ENCODE results near the gene EYS.
"Not testable (repeated sequence)": the region's sequence is repeated elsewhere in the genome, so short reads cannot be mapped to it uniquely, and the experiment has no call there.

EYS gene

GRCh38 chr6:64046746-64047208, 1660.2 kb downstream of the EYS start:
- TF ChIP-seq CTCF (conservative IDR thresholded peaks at IDR 0.05), result no peak
- H3K27ac ChIP-seq, result no peak overlapping the region

GRCh38 chr6:64041373-64041772, 1665.7 kb downstream of the EYS start:
- TF ChIP-seq CTCF (conservative IDR thresholded peaks at IDR 0.05), result no peak
- no peak overlapping the region for H3K27ac ChIP-seq

- H3K27ac ChIP-seq, result no peak overlapping the region
Measured at GRCh38 chr6:64040113-64040512, 1666.9 kb downstream of the EYS start.

GRCh38 chr6:64037427-64037826, 1669.6 kb downstream of the EYS start:
- no peak for TF ChIP-seq CTCF (conservative IDR thresholded peaks at IDR 0.05)
- H3K27ac ChIP-seq, result no peak overlapping the region

More at GRCh38 chr6:64040113-64040512, 1666.9 kb downstream of the EYS start:
- no peak for TF ChIP-seq CTCF (conservative IDR thresholded peaks at IDR 0.05)

GRCh38 chr6:64034910-64035655, 1671.9 kb downstream of the EYS start:
- no peak overlapping the region for H3K27ac ChIP-seq

GRCh38 chr6:64034291-64034690, 1672.7 kb downstream of the EYS start:
- H3K27ac ChIP-seq, result no peak overlapping the region
- TF ChIP-seq CTCF (conservative IDR thresholded peaks at IDR 0.05), result no peak

More at GRCh38 chr6:64034910-64035655, 1671.9 kb downstream of the EYS start:
- no peak for TF ChIP-seq CTCF (conservative IDR thresholded peaks at IDR 0.05)

- H3K27ac ChIP-seq, result not testable (repeated sequence)
Measured at GRCh38 chr6:64030950-64031618, 1675.9 kb downstream of the EYS start.

GRCh38 chr6:64023693-64024092, 1683.3 kb downstream of the EYS start:
- H3K27ac ChIP-seq, result no peak overlapping the region
- TF ChIP-seq CTCF (conservative IDR thresholded peaks at IDR 0.05), result no peak

All from VCaP (cell line).